RWPE1 (cell line): ENCODE data around the gene PLPP7.
"Not testable (repeated sequence)": the region's sequence is repeated elsewhere in the genome, so short reads cannot be mapped to it uniquely, and the experiment has no call there.

Experiments
- CTCF ChIA-PET: fragments of 350-600 bp; sonication (Branson Sonifier 250); formaldehyde crosslinking; extraction: SDS; loops from one replicate; lab custom pipeline; 2021; lab: Yijun Ruan, JAX
- POLR2A ChIA-PET: fragments of 400-600 bp; formaldehyde crosslinking; extraction: SDS; loops from one replicate; lab custom pipeline; 2020; ENCODE audit warnings: antibody characterized with exemption; ENCODE audit not compliant: low non-redundant PET; lab: Yijun Ruan, JAX
- DNase-seq: peaks from one replicate; pipeline ENCODE4 v3.0.0; 2012; ENCODE audit warnings: low spot score
- H3K27ac ChIP-seq: fragments of 450-650 bp; 2 replicates; pipeline ENCODE4 v1.5.1; 2017
- CTCF ChIP-seq: fragments of 450-650 bp; conservative IDR thresholded peaks from 2 replicates; pipeline ENCODE4 v1.5.1; 2017; ENCODE audit warnings: low read depth, mild to moderate bottlenecking

The PLPP7 gene

DNA sequence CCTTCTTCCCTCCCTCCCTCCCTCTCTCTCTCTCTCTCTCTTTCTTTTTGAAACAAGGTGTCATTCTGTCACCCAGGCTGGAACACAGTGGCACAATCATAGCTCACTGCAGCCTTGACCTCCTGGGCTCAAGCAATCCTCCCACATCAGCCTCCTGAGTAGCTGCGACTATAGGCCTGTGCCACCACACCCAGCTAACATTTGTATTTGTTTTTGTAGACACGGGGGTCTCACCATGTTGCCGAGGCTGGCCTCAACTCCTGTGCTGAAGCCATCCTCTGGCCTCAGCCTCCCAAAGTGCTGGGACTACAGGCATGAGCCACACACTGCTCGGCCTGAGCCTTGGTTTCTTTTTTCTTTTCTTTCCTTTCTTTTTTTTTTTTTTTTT is 45.8 kb downstream of the PLPP7 start:
- no peak overlapping the region for H3K27ac ChIP-seq
- no peak for DNase-seq
- CTCF ChIA-PET: interaction anchor here (0.6 to 3.1 kb wide), 6 partner anchors 17 to 278 kb away, joined by 3 to 50 read pairs (median 8); no protein-coding TSS in a partner anchor
- POLR2A ChIA-PET: no interaction called here
- no peak for TF ChIP-seq CTCF

DNA sequence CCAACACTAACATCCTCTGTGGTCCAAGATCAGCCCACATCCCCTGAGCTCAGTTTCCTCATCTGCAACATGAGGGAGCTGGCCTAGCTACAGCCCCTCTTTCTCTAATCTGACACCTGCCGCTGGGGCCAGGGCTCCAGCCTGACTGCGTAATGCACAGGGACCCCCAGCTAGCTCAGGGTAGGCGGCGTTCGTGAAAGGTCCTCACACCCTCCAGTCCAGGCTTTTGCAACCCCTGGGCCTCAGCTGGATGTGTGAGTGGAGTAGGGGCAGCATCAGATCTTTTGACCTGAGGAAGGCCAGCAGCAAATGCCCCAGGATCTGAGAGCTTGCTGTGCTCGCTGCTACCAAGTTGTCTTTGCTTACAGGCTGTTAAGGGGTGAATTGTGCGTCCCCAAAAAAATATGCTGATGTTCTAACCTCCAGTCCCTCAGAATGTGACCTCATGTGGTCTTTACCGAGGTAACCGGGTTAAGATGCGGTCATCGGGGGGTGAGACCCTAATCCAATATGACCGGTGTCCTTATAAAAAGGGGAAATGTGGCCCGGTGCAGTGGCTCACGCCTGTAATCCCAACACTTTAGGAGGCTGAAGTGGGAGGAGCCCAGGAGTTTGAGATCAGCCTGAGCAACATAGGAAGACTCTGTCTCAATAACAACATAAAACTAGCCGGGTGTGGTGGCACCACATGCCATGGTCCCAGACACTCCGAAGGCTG is 47.8 kb downstream of the PLPP7 start:
- CTCF ChIA-PET: interaction anchor here (0.9 to 3.1 kb wide), 12 partner anchors 13 to 280 kb away, joined by 3 to 50 read pairs (median 6); no protein-coding TSS in a partner anchor
- H3K27ac ChIP-seq: no peak overlapping the region
- DNase-seq: no peak
- no peak for TF ChIP-seq CTCF
- POLR2A ChIA-PET: no interaction called here

- CTCF ChIA-PET, POLR2A ChIA-PET, H3K27ac ChIP-seq, DNase-seq: not testable (repeated sequence)
Observed at GRCh38 chr9:131339212-131339611, 49.7 kb downstream of the PLPP7 start.

- CTCF ChIA-PET: interaction anchor here (0.6 to 3.1 kb wide), 4 partner anchors 9 to 433 kb away, joined by 3 to 13 read pairs (median 4); no protein-coding TSS in a partner anchor
- H3K27ac ChIP-seq, DNase-seq, POLR2A ChIA-PET: not testable (repeated sequence)
Observed at GRCh38 chr9:131344931-131345535, 55.5 kb downstream of the PLPP7 start.

- no peak overlapping the region for H3K27ac ChIP-seq
- TF ChIP-seq CTCF: no peak
- DNase-seq: no peak
- ChIA-PET CTCF (interaction anchor here (3.1 kb wide), 1 partner anchor 10 kb away, joined by 13 read pairs; no protein-coding TSS in a partner anchor), POLR2A (no interaction called here)
Observed at GRCh38 chr9:131346559-131346958, 57.0 kb downstream of the PLPP7 start.

DNA sequence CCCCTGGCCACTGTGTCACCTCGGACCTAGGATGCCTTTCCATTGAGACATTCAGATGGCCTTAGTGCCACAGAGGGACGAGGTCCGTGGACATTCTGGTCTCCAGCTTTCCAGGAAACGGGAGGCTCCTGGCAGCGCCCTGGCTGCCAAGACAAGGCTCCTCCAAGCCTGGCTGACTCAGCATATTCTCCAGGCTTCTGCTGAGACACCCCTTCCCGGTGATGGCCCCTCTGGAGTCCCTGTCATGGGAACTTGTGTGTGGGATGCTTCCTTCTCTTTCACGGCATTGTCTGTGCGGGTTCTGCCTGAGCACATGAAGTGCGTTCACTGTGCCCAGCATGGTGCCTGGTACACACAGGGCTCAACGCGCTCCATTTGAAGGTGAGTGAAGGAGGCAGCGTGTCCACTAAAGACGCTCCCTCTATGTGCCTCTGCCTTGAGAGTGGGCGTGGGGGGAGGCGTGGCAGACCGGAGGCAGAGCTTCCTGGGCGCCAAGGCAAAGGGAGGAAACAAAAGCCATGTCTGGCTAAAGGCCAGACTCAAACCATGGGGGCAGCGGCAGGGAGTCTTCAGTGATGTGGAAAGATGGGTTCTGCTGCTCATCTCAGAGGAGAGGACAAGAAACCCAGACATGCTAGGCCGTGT is 58.0 kb downstream of the PLPP7 start:
- H3K27ac ChIP-seq: no peak overlapping the region
- no peak for TF ChIP-seq CTCF
- no peak for DNase-seq
- ChIA-PET CTCF (interaction anchor here (0.6 to 3.1 kb wide), 4 partner anchors 11 to 247 kb away, joined by 3 to 13 read pairs (median 4); no protein-coding TSS in a partner anchor), POLR2A (no interaction called here)
